ENCODE data around the gene MTAP. TPM values are rescaled to one million over a fixed set of nuclear protein-coding genes. Genes with fewer than 3 reads are reported as not detected.
A peak's percentile ranks its signal among the peaks of the same experiment; 100 is the strongest.

MTAP gene
- polyA plus RNA-seq, 1 experiment = 14.2 TPM

- Histone ChIP-seq H3K4me3 (ENCODE audit: low read depth, low read length) (no peak overlapping the region), H3K27me3 (ENCODE audit: control insufficient read depth, insufficient read depth, low read length) (no peaks in the 10 kb centered on the region), H3K36me3 (ENCODE audit: control insufficient read depth, insufficient read depth, low read length) (no peaks in the 10 kb centered on the region)
- ChIA-PET CTCF (no interaction called here), POLR2A (no interaction called here)
- no peak for TF ChIP-seq CTCF (IDR thresholded peaks at IDR 0.05; ENCODE audit: insufficient read depth, low read depth, low read length)
- DNase-seq (ENCODE audit: low read depth) = no peak
These were observed 50.3 kb downstream of the MTAP start for GRCh38 chr9:21852754-21853153.

- no peak for DNase-seq (ENCODE audit: low read depth)
- CTCF ChIA-PET = interaction anchor here (0.6 to 1.0 kb wide), 2 partner anchors 391 to 1887 kb away, joined by 3 to 4 read pairs; no protein-coding TSS in a partner anchor
- TF ChIP-seq CTCF (IDR thresholded peaks at IDR 0.05; ENCODE audit: insufficient read depth, low read depth, low read length) = no peak
- Histone ChIP-seq H3K4me3 (ENCODE audit: low read depth, low read length) (no peak overlapping the region), H3K36me3 (ENCODE audit: control insufficient read depth, insufficient read depth, low read length) (no peaks in the 10 kb centered on the region), H3K27me3 (ENCODE audit: control insufficient read depth, insufficient read depth, low read length) (no peaks in the 10 kb centered on the region)
- POLR2A ChIA-PET = no interaction called here
These were observed 51.0 kb downstream of the MTAP start for GRCh38 chr9:21853414-21853813.

- no peak for TF ChIP-seq CTCF (IDR thresholded peaks at IDR 0.05; ENCODE audit: insufficient read depth, low read depth, low read length)
- H3K27me3 ChIP-seq (ENCODE audit: control insufficient read depth, insufficient read depth, low read length) = no peaks in the 10 kb centered on the region
- ChIA-PET POLR2A (no interaction called here), CTCF (interaction anchor here (0.6 to 1.0 kb wide), 2 partner anchors 390 to 1887 kb away, joined by 3 to 4 read pairs; no protein-coding TSS in a partner anchor)
- H3K36me3 ChIP-seq (ENCODE audit: control insufficient read depth, insufficient read depth, low read length) = no peaks in the 10 kb centered on the region
- no peak overlapping the region for H3K4me3 ChIP-seq (ENCODE audit: low read depth, low read length)
- DNase-seq (ENCODE audit: low read depth) = no peak
These were observed 51.7 kb downstream of the MTAP start for GRCh38 chr9:21854119-21854518.

- no peaks in the 10 kb centered on the region for H3K27me3 ChIP-seq (ENCODE audit: control insufficient read depth, insufficient read depth, low read length)
- ChIA-PET POLR2A (no interaction called here), CTCF (interaction anchor here (1.0 kb wide), 1 partner anchor 390 kb away, joined by 4 read pairs; no protein-coding TSS in a partner anchor)
- no peaks in the 10 kb centered on the region for H3K36me3 ChIP-seq (ENCODE audit: control insufficient read depth, insufficient read depth, low read length)
- no peak for TF ChIP-seq CTCF (IDR thresholded peaks at IDR 0.05; ENCODE audit: insufficient read depth, low read depth, low read length)
- no peak overlapping the region for H3K4me3 ChIP-seq (ENCODE audit: low read depth, low read length)
- no peak for DNase-seq (ENCODE audit: low read depth)
These were observed 52.2 kb downstream of the MTAP start for GRCh38 chr9:21854594-21854993.

GRCh38 chr9:21856301-21857094, 54.1 kb downstream of the MTAP start:
- H3K4me3 ChIP-seq (ENCODE audit: low read depth, low read length) = no peak overlapping the region
- ChIA-PET CTCF (interaction anchor here (1.0 to 1.7 kb wide), 3 partner anchors 13 to 153 kb away, joined by 3 to 9 read pairs (median 3); partner anchors contain the start of gene CDKN2B), POLR2A (no interaction called here)
- no peaks in the 10 kb centered on the region for H3K36me3 ChIP-seq (ENCODE audit: control insufficient read depth, insufficient read depth, low read length)
- peak; percentile 69 for DNase-seq (ENCODE audit: low read depth)
- TF ChIP-seq CTCF (IDR thresholded peaks at IDR 0.05; ENCODE audit: insufficient read depth, low read depth, low read length) = no peak
- H3K27me3 ChIP-seq (ENCODE audit: control insufficient read depth, insufficient read depth, low read length) = no peaks in the 10 kb centered on the region
